Suprapubic skin (tissue), 4 donors: ENCODE measurements around the gene CADPS.

ENCODE experiments used
- POLR2A ChIP-seq, 2 donors: fragments of 450-650 bp; IDR thresholded peaks; one replicate each; pipeline ENCODE4 v1.6.1; 2017; ENCODE audit warnings: antibody characterized with exemption in 2 of 2, mild to moderate bottlenecking in 2 of 2, moderate library complexity in 2 of 2
- POLR2AphosphoS5 ChIP-seq, 3 donors: sonication (generic); formaldehyde crosslinking; IDR thresholded peaks; one replicate each; pipeline ENCODE4 v1.6.1; 2017; ENCODE audit warnings: antibody characterized with exemption in 3 of 3
- TF ChIP-seq, protein P1 (sequence below), 2 donors: fragments of 200-600 bp in 1 of 2; fragments of 450-650 bp in 1 of 2; sonication (generic) in 1 of 2; IDR thresholded peaks; one replicate each; pipeline ENCODE4 v1.5.1; 2016 to 2019; ENCODE audit warnings: antibody characterized with exemption in 2 of 2, mild to moderate bottlenecking in 1 of 2, moderate library complexity in 1 of 2

DNA sequence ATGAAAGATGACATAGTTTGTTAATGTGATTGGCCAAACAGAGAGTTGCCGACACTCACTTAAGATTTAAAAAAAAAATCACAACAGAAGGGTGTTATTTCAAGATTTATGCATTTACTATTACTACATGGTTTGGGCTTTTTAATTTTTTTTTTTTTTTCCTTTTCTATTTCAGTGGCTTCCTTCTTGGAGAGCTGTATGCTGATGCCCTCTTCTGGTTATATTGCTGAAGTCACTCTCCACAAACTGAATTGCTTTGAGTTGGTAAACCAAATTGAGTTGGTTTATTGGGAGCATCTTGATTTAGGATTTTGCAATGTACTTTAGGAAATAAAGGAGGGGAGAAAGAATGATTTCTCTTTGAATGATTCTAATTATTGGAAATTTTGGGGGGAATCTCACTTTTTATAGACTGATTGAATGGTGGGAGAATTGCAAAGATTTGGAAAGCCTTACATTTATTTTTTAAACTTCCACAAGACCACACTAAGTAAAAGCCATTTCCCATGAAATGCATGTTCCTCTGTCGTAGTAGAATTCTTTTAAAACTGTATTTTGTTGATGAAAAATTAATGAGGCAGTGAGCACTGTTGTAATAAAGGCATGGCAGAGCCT is 315.3 kb downstream of the CADPS start:
- TF ChIP-seq, protein P1, sequence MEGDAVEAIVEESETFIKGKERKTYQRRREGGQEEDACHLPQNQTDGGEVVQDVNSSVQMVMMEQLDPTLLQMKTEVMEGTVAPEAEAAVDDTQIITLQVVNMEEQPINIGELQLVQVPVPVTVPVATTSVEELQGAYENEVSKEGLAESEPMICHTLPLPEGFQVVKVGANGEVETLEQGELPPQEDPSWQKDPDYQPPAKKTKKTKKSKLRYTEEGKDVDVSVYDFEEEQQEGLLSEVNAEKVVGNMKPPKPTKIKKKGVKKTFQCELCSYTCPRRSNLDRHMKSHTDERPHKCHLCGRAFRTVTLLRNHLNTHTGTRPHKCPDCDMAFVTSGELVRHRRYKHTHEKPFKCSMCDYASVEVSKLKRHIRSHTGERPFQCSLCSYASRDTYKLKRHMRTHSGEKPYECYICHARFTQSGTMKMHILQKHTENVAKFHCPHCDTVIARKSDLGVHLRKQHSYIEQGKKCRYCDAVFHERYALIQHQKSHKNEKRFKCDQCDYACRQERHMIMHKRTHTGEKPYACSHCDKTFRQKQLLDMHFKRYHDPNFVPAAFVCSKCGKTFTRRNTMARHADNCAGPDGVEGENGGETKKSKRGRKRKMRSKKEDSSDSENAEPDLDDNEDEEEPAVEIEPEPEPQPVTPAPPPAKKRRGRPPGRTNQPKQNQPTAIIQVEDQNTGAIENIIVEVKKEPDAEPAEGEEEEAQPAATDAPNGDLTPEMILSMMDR (IDR thresholded peaks at IDR 0.05), result peak in 1 of 2 donors; percentile 24
- TF ChIP-seq POLR2AphosphoS5 (IDR thresholded peaks at IDR 0.05), result no peak
- no peak for TF ChIP-seq POLR2A (IDR thresholded peaks at IDR 0.05)
